HepG2 (cell line): ENCODE results near the gene ANTXR1.

ENCODE experiments used
- CHD4 ChIP-seq: fragments of 200-600 bp; sonication (generic); IDR thresholded peaks from 2 replicates; pipeline ENCODE4 v1.7.0; 2017; ENCODE audit warnings: mild to moderate bottlenecking, low read length, borderline replicate concordance
- HDAC2 ChIP-seq: sonication (generic); formaldehyde crosslinking; IDR thresholded peaks from 2 replicates; pipeline ENCODE4 v1.4.0; 2020; ENCODE audit warnings: missing genetic modification reagents
- JUND ChIP-seq: sonication (generic); formaldehyde crosslinking; IDR thresholded peaks from 2 replicates; pipeline ENCODE4 v1.8.0; 2022; ENCODE audit warnings: mild to moderate bottlenecking, missing genetic modification reagents
- KLF16 ChIP-seq, 2 experiments: sonication (generic) in 1 of 2; formaldehyde crosslinking in 1 of 2; IDR thresholded peaks; 2 replicates each; pipeline versions ENCODE4 v1.6.1 to v1.8.0; 2016 to 2023; ENCODE audit warnings: missing genetic modification reagents in 2 of 2, missing compliant biosample characterization in 1 of 2
- NR3C1 ChIP-seq: sonication (generic); formaldehyde crosslinking; IDR thresholded peaks from 2 replicates; pipeline ENCODE4 v1.4.0; 2020; ENCODE audit warnings: missing genetic modification reagents
- POLR2A ChIP-seq, 2 experiments: IDR thresholded peaks; 2 replicates each; pipeline ENCODE4 v1.6.1; 2011; ENCODE audit warnings: low read depth in 2 of 2, low read length in 2 of 2, mild to moderate bottlenecking in 1 of 2, moderate library complexity in 1 of 2; ENCODE audit not compliant: insufficient read depth in 1 of 2
- RXRA ChIP-seq: sonication (generic); formaldehyde crosslinking; IDR thresholded peaks from 2 replicates; pipeline ENCODE4 v1.5.1; 2020; ENCODE audit warnings: missing genetic modification reagents
- TEAD2 ChIP-seq: sonication (generic); formaldehyde crosslinking; IDR thresholded peaks from 2 replicates; pipeline ENCODE4 v1.9.0; 2021; ENCODE audit warnings: missing genetic modification reagents
- YY1 ChIP-seq: IDR thresholded peaks from 2 replicates; pipeline ENCODE4 v1.6.1; 2011; ENCODE audit warnings: low read length, low read depth, moderate library complexity, mild to moderate bottlenecking; ENCODE audit not compliant: insufficient read depth, insufficient replicate concordance
- ZNF672 ChIP-seq: sonication (generic); formaldehyde crosslinking; IDR thresholded peaks from 2 replicates; pipeline ENCODE4 v1.8.1; 2022; ENCODE audit warnings: missing genetic modification reagents

GRCh38 chr2:68974251-68974650, 38.7 kb upstream of the ANTXR1 start, which contains the start of gene GKN1:
- TF ChIP-seq CHD4 (no peak), RXRA (CRISPR knock-in tag) (no peak), ZNF672 (CRISPR knock-in tag) (no peak), KLF16 (CRISPR knock-in tag; IDR thresholded peaks at IDR 0.05) (no peak), YY1 (no peak), POLR2A (IDR thresholded peaks at IDR 0.05; ENCODE audit: insufficient read depth in 1 of 2, low read depth in 2 of 2, low read length in 2 of 2) (no peak), JUND (CRISPR knock-in tag) (no peak), HDAC2 (CRISPR knock-in tag) (no peak), NR3C1 (CRISPR knock-in tag) (no peak), TEAD2 (no peak)
